NCI-H2081 treated with DMSO at 0.1 percent for 48 hours (cell line): ENCODE data around the gene PLCB3.

Source experiments
- DNase-seq: peaks from one replicate; lab custom pipeline; 2025; lab: John Stamatoyannopoulos, UW

Gene PLCB3

DNA sequence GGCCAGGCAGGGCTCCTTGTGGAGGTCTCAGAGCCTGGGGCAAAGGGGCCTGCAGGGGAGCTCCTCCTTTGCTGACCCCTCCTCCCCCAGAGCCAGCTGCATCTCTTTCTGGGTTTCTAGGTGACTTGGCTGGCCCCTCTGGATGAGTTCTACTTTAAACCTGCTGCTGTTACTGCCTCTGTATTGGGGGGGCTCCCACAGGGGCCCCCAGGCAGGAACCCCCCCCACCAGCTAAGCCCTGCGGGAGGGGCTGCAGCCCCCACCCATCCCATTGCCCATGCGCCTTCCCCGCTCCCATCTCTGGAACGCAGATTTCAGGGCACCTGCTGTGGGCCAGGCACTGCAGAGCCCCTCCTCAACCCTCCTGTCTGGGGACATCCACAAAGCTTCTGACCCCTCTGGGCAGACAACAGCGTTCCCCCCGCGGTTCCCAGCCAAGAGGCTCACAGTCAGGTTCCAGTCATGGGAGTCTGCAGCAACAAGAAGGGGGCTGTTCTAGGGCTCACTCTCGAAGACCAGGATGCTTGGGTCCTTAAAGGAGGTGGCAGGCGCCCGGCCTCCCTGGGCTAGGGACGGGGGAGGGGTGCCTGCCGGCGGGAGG, 815 bp upstream of the PLCB3 start:
- no peak for DNase-seq

- DNase-seq = no peak
Observed at GRCh38 chr11:64251753-64252002, 348 bp downstream of the PLCB3 start.

- DNase-seq = no peak
Observed at GRCh38 chr11:64252003-64252872, 908 bp downstream of the PLCB3 start.

- no peak for DNase-seq
Observed at GRCh38 chr11:64253043-64253442, 1.7 kb downstream of the PLCB3 start.

DNA sequence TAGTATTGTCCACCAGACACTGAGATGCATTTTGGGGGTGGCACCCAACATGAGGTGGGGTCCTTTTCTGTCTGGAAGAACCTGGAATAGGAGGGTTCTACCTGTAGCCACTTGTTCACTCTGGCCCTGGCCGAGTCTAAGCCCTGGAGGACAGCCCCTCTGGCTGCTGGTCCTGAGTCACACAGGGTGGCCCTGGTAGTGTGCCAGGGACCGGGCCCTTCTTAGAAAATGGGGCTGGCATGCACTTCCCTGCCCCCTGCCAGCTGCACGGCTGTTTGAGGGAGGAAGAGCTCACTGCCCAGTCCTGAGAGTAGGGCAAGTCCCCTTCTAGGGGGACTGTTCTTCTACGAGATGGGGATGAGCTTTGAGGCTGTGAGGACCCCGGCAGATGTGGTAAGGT, 2.2 kb downstream of the PLCB3 start:
- DNase-seq = no peak

DNA sequence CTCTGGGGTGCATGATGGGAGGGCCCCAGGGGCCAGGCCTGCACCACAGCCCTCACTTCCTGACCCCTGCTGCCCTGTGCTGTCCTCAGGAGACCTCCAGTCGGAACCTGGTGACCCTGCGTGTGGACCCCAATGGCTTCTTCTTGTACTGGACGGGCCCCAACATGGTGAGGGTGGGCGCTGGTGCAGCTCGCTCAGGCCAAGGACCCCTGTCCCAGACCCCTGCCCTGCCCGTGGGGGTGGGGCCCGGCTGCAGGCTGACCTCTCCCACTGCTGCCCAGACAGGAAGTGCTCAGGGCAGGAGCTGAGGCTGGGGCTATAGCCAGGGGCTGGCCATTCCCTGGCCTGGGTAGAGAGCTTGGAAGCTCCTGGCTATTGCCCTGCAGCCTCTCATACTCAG, 3.0 kb downstream of the PLCB3 start:
- no peak for DNase-seq

GRCh38 chr11:64255135-64256128, 4.1 kb downstream of the PLCB3 start:
- no peak for DNase-seq

DNA sequence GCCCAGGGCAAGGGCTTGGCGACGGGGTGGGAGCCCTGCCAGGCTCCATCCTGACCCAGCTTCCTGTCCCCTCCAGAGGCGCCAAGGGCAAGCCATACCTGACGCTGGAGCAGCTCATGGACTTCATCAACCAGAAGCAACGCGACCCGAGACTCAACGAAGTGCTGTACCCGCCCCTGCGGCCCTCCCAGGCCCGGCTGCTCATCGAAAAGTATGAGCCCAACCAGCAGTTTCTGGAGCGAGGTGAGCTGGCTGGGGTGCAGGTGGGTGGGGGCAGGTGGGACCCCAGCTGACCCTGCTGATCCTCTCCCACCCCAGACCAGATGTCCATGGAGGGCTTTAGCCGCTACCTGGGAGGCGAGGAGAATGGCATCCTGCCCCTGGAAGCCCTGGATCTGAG, 5.0 kb downstream of the PLCB3 start:
- DNase-seq = no peak

- no peak for DNase-seq
Observed at GRCh38 chr11:64258356-64258755, 7.0 kb downstream of the PLCB3 start.

- DNase-seq = no peak
Observed at GRCh38 chr11:64258946-64259532, 7.7 kb downstream of the PLCB3 start.

DNA sequence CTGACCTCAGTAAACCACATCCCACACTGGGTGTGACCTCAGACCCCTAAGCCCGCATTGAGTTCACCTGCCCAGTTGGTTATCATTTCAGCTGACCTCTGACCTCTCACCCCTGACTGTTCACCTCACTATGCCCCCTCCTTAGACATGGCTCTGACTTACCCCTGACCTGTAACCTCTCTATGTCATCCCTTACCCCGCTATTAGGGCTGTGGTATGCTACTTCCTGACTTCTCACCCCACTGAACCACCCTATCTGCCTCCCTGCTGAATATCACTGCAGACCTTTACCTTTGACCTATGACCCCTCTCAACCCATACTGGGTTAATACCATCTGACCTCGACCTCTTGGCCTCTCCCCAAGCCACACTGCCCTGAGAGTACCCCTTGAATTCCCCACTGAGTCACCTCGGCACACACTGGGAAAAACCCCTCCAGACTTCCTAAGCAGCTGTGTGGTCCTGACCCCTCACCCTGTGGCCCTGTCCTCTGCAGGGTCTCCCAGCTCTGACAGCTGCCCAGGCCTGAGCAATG, 8.3 kb downstream of the PLCB3 start:
- no peak for DNase-seq

DNA sequence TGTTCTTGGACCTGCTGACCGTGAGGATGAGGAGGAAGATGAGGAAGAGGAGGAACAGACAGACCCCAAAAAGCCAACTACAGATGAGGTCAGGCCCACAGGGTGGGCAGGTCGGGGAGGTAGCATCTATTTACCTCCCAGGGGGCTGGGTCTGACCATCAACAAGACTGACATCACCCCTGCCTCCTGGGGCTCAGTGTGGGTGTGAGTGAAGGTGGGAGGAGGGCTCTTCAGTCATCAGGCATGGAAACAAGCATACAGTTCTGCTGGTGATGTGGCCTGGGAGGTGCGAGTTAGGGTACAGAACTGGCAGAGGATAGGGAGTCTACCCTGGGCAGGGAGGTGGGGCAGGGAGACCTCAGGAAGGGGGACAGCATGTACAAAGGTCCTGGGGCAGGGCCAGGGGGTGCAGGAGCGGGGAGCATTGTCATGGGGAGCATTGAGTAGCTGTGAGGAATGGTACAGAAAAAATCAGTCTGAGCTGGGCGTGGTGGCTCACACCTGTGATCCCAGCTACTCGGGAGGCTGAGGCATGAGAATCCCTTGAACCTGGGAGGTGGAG, 8.9 kb downstream of the PLCB3 start:
- DNase-seq = no peak

GRCh38 chr11:64261556-64262080, 10.3 kb downstream of the PLCB3 start:
- DNase-seq = no peak

DNA sequence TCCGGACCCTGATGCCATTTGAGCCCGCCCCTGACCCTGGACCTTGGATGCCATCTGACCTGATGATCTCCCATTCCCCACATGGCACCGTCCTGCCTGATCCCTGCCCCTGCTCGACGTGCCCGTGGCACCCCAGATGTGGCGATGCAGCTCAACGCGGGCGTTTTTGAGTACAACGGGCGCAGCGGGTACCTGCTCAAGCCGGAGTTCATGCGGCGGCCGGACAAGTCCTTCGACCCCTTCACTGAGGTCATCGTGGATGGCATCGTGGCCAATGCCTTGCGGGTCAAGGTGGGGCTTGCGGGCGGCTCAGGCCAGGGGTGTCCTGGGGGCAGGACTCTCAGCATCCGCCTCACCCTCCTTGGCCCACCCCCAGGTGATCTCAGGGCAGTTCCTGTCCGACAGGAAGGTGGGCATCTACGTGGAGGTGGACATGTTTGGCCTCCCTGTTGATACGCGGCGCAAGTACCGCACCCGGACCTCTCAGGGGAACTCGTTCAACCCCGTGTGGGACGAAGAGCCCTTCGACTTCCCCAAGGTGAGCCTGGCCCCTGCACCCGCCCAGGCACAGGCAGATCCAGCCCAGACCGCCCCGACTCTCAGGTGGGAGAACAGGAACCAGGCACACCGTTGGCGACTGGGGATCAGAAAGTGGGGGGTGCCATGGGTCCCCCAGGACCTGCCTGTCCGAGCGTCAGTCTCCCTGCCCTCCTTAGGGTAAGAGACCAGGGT, 11.1 kb downstream of the PLCB3 start:
- DNase-seq = no peak

DNA sequence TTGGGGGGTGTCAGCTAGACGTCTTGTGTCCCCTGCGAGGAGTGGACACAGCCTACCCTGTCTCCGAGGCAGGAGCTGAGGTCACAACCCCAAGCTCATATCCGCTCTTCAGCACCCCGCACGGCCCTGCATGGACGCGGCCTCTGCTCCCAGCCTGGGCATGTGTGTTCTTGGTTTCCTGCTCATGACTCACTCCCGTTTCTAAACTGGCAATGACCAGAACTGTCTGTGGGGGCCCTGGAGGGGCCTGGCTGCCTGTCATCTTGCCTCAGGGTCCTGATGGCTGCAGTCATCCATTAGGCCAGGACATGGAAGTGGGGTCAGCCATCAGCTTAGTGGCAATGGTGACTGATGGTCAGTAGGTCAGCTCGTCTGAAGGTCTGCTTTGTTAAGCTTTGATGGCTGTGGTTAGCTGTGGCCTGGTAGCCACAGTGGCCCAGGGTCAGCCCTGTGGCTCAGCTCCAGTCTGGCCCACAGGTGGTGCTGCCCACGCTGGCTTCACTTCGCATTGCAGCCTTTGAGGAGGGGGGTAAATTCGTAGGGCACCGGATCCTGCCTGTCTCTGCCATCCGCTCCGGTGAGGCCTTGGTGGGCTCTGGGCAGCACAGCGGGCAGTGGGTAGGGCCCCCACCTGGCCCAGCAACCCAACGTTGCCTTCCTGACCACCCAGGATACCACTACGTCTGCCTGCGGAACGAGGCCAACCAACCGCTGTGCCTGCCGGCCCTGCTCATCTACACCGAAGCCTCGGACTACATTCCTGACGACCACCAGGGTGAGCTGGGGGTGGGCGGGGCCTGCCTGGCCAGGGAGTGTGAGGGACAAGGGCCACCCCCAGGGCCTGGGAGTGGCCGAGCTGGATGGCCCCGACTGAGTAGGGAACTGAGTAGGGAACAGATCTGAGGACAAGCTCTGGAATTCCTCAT, 12.0 kb downstream of the PLCB3 start:
- DNase-seq = no peak

DNA sequence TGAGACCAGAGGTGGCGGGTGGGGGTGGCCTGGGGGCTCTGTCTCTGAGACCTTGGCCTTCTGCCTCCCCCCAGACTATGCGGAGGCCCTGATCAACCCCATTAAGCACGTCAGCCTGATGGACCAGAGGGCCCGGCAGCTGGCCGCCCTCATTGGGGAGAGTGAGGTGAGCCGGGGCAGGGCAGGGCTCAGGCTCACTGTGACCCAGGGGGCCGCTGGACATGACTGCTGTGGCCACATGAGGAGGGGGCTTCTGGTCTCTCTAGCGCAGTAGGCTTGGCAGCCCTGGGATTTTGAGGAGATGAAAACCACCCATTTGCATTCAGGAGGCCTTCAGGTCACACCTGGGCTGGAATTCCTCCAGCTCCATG, 12.6 kb downstream of the PLCB3 start:
- no peak for DNase-seq

DNA sequence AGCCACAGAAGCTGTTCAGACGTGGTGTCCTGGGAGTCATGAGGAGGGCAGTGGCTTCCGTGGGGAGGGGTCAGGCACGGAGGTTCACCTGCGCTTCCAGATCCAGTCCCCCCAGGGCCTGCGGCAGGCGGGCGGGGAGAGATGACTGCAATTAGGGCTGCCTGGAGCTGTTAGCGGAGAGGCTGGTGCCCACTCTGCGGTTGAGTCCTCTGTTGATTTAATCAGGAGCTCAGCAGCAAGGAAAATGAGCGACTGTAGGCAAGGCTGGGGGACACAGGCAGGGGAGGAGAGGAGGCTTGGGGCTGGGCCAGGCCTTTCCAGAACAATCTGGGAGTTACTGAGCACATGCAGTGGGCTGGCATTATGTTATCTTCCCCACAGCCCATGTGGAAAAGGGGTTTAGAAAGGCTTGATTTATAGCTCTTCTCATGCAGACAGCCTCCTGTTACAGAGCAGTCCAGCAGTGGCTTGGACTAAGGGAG, 13.1 kb downstream of the PLCB3 start:
- no peak for DNase-seq

- DNase-seq = no peak
Observed at GRCh38 chr11:64265176-64266160, 14.1 kb downstream of the PLCB3 start.
